ENCODE data around the gene KLHDC1.

KLHDC1 gene

DNA sequence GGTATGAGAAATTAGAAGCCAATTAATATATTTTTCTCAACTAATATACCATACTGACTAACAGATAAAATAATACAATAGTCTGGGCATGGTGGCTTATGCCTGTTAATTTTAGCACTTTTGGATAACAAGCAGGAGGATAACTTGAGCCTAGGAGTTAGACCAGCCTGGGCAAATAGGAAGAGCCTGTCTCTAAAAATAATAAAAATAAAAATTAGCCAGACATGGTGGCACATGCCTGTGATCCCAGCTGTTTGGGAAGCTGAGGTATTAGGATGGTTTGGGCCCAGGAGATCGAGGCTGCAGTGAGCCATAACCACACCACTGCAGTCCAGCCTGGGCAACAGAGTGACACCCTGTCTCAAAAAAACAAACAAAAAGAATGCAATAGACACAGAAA is 99.7 kb downstream of the KLHDC1 start:
- no peak for DNase-seq

DNA sequence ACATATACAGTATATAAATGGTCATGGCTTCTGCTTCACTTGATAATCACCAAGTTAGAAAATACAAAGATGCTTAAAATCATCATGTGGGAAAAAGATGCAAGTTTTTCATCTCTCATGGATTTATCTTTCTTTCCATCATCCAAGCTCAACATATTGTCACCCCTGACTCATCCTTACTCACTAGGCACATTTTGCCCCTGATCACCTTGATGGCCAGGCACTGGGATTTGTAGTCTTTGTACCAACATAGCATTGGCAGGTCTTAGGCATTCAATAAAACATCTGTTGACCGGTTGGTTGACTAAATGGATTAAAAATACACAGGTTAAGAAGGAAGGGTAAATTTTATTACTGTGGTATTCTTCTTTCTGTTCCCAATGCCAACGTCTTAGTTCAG is 103.1 kb downstream of the KLHDC1 start:
- no peak for DNase-seq
